Activated T-helper 1 cell treated with anti-CD3 and anti-CD28 coated beads, Interleukin-12 subunit alpha, Interleukin-12 subunit beta, Interleukin-2, Interleukin-4 antibody, amounts not matched to agents 30 ng/mL and 10 ng/mL and 1 ng/mL, durations not matched to agents 14 hours and 24 hours and 36 hours (primary cell): ENCODE results near the gene OSCAR. TPM values are rescaled to one million over a fixed set of nuclear protein-coding genes. Genes with fewer than 3 reads are reported as not detected.
A peak's percentile ranks its signal among the peaks of the same experiment; 100 is the strongest.
"Not testable (repeated sequence)": the region's sequence is repeated elsewhere in the genome, so short reads cannot be mapped to it uniquely, and the experiment has no call there.

Experiments
- DNase-seq: peaks from one replicate; pipeline ENCODE4 v3.0.0; 2021; ENCODE audit warnings: low spot score
- H3K27ac Mint-ChIP-seq: one replicate; pipeline ENCODE4 v1.8.0; 2021; ENCODE audit warnings: mild to moderate bottlenecking, mixed read lengths
- H3K27me3 Mint-ChIP-seq: one replicate; pipeline ENCODE4 v1.8.0; 2022; ENCODE audit warnings: mild to moderate bottlenecking, moderate library complexity, mixed read lengths; ENCODE audit not compliant: insufficient read depth
- H3K36me3 Mint-ChIP-seq: one replicate; pipeline ENCODE4 v1.8.0; 2021; ENCODE audit warnings: low read depth, mixed read lengths
- H3K4me1 Mint-ChIP-seq: one replicate; pipeline ENCODE4 v1.8.0; 2021; ENCODE audit warnings: low read depth, mixed read lengths
- H3K4me3 Mint-ChIP-seq: one replicate; pipeline ENCODE4 v1.8.0; 2021; ENCODE audit warnings: mild to moderate bottlenecking, moderate library complexity, mixed read lengths
- H3K9me3 Mint-ChIP-seq: one replicate; pipeline ENCODE4 v1.8.0; 2021; ENCODE audit warnings: mixed read lengths
- intact Hi-C: fragments of 100-400 bp; cut with micrococcal nuclease; formaldehyde crosslinking; loops from one replicate; pipeline ENCODE4 v1.15.1; 2024
- total RNA-seq: library from RNA; stranded (reverse); gene quantifications from 2 replicates; pipeline ENCODE4 v1.2.3, GENCODE V29; 2022

The OSCAR gene
- total RNA-seq, 1 donor from 2014 or later: not detected

DNA sequence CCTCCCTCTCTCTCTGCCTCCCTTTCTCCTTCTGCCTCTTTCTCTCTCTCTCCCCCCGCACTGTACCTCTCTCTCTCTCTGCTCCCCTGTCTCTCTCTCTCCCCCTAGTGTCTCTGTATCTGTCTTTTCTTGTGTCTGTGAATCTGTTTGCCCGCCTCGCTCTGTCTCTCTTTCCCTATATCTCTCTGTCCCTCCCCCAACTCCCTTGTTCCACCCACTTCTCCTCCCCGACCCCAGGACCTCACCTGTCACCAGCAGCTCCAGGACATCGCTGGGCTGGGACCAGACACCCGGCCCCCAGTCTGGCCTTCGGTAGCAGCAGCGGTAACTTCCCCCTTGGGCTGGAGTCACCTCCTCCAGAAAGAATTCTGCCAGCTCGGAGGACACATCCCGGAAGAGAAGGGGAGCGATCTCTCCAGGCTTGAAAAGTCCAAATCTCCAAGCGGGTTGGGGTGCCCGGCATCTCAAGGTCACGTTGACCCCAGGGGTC is 3.9 kb downstream of the OSCAR start:
- DNase-seq: no peak
- Mint-ChIP-seq H3K4me3 (peak overlapping the region; percentile 50), H3K27ac (peak overlapping the region; percentile 52), H3K9me3 (no peaks in the 10 kb centered on the region), H3K36me3 (peaks cover 2% of the 10 kb centered on the region), H3K27me3 (peaks cover 2% of the 10 kb centered on the region), H3K4me1 (peaks cover 12% of the 10 kb centered on the region)
- intact Hi-C loops: no loop called here

DNA sequence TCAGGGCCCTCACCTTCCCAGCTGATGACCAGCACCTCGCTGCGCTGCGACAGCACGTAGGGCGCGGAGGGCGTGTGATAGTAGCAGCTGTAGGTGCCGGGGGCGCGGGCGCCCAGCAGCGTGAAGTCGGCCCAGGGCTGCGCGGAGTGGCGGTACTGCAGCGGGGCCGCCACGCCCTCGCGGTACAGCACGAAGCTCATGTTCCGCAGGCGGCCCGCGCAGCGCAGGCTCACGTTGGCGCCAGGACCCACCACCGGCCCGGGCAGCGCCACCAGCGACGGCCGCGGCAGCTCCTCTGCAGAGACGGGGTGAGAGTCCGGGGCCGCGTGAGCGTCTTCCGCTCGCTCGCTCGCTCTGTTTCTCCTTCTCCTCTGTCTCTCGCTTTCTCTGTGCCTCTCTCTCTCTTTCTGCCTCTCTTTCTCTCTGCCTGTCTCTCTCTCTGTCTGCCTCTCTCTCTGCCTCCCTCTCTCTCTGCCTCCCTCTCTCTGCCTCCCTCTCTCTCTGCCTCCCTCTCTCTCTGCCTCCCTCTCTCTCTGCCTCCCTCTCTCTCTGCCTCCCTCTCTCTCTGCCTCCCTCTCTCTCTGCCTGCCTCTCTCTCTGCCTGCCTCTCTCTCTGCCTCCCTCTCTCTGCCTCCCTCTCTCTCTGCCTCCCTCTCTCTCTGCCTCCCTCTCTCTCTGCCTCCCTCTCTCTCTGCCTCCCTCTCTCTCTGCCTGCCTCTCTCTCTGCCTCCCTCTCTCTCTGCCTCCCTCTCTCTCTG is 4.6 kb downstream of the OSCAR start:
- peak overlapping the region; percentile 54 for H3K4me3 Mint-ChIP-seq
- H3K9me3 Mint-ChIP-seq, H3K36me3 Mint-ChIP-seq, DNase-seq, H3K4me1 Mint-ChIP-seq, intact Hi-C loops, H3K27me3 Mint-ChIP-seq: not testable (repeated sequence)
- H3K27ac Mint-ChIP-seq: peak overlapping the region; percentile 52

DNA sequence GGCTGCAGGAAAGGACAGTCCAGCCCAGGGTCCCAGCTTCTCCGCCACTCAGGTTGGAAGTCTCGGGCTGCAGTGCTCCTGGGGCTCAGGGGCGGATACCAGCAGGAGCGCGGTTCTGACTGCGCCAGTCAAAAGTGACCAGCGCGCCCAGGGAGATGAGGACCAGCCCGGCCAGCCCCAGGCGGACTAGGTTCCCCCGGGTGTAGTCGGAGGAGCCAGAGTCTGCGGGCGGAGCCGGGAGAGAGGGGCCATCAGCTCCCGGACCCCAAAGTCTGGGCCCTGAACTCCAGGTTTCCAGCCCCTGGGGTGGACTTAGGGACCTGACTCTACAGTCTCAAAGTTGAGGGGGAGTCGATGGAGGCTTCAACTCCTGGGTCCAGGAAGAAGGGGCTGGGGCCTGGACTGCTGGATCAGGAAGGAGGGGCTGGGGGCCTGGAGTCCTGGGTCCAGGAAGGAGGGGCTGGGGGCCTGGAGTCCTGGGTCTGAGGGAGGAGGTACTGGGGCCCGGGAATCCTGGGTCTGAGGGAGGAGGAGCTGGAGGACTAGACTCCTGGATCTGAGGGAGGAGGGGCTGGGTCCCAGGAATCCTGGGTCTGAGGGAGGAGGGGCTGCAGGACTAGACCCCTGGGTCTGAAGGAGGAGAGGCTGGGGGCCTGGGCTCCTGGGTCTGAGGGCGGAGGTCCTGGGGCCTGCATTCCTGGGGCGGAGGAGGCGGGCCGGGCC is 5.3 kb downstream of the OSCAR start:
- H3K4me1 Mint-ChIP-seq: peaks cover 7% of the 10 kb centered on the region
- H3K9me3 Mint-ChIP-seq: no peaks in the 10 kb centered on the region
- DNase-seq: no peak
- peaks cover 2% of the 10 kb centered on the region for H3K27me3 Mint-ChIP-seq
- H3K4me3 Mint-ChIP-seq: no peak overlapping the region
- no peak overlapping the region for H3K27ac Mint-ChIP-seq
- intact Hi-C loops: no loop called here
- H3K36me3 Mint-ChIP-seq: peaks cover 2% of the 10 kb centered on the region

DNA sequence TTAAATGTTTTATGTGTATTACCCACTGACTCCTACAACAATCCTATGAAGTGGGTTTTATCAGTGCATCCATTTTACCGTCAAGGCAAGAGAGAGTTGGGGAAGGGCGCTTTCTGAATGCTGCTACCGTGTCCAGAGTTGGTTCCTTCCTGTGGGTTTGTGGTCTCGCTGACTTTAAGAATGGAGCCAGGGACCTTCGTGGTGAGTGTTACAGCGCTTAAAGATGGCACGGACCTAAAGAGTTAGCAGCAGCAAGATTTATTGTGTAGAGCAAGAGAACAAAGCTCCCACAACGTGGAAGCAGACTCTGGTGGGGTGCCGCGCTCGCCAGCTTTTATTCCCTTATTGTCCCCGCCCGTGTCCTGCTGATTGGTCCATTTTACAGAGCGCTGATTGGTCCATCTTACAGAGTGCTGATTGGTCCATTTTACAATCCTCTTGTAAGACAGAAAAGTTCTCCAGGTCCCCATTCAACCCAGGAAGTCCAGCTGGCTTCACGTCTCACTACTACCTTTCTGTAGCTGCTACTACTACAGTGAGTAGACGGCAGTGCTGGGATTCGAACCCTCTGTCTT is 6.1 kb downstream of the OSCAR start:
- Mint-ChIP-seq H3K27me3 (peaks cover 2% of the 10 kb centered on the region), H3K9me3 (no peaks in the 10 kb centered on the region), H3K36me3 (peaks cover 2% of the 10 kb centered on the region), H3K4me1 (peaks cover 7% of the 10 kb centered on the region), H3K4me3 (no peak overlapping the region), H3K27ac (no peak overlapping the region)
- intact Hi-C loops: no loop called here
- DNase-seq: no peak

DNA sequence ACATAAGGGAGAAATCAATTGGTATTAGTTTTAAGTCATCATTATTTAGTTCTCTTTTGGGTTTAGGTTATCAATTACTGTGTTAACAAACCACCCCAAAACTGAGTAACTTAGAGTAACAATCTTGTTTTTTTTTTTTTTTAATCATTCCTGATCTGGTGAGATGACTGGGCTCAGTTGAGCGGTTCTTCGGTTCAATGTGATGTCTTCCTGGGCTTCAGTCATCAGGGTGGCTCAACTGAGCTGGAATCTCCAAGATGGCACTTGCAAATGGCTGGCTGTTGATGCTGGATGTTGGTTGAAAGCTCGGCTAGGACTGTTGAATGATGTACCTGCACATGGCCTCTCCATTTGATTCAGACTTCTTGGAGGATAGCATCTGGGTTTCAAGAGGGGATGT is 16.2 kb downstream of the OSCAR start:
- Mint-ChIP-seq H3K27ac (peak overlapping the region; percentile 18), H3K4me1 (no peaks in the 10 kb centered on the region), H3K27me3 (peaks cover 2% of the 10 kb centered on the region), H3K36me3 (no peaks in the 10 kb centered on the region), H3K9me3 (peaks cover 9% of the 10 kb centered on the region), H3K4me3 (no peak overlapping the region)
- DNase-seq: no peak
- intact Hi-C loops: no loop called here

DNA sequence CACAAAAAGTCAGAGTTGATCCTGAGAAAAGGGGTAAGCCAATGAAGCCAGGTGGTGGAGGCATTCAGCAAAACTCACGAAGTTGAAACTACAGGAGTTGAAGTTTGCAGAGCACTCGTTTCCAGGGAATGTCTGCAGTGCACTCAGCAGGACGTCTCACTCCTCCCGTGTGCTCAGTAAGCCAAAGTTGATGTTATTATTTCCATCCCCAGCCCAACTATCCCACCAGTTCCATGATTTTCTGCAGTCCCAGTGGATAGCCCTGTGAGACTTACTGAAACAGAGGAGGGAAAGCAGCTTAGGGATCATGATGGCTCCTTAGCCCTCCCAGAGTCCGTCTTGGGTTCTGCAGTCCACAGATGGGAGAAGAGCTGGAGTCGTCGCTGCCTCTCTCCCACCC is 19.6 kb downstream of the OSCAR start, which contains the start of gene TARM1:
TSS of gene TARM1 (minus strand) at position 334 of the 400 bp plus-strand sequence. CDS start at position 309, 25 bp downstream.
- Mint-ChIP-seq H3K27ac (no peak within 1 kb of the TSS), H3K4me3 (no peak within 1 kb of the TSS), H3K9me3 (peaks cover 9% of the 10 kb centered on the region), H3K4me1 (no peaks in the 10 kb centered on the region), H3K36me3 (no peaks in the 10 kb centered on the region), H3K27me3 (no peaks in the 10 kb centered on the region)
- intact Hi-C loops: no loop called here
- no peak for DNase-seq

DNA sequence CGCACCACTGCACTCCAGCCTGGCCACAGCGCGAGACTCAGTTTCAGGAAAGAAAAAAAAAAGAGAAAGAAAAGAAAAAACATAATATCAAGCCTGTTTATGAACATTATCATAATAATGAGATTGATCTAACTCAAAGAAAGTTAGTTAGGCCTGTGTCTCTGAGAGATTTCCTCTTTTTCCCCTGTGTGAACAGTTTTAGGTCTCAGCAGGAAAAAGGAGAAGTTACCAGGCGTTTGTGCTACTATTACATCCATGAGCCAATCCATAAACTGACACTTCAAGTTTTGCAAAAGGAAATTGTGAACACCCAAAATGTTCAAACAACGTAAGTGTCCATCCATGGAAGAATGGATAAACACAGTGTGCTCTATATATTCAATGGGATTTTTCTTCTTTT is 23.3 kb downstream of the OSCAR start:
- Mint-ChIP-seq H3K27ac (no peak overlapping the region), H3K4me3 (no peak overlapping the region), H3K36me3 (no peaks in the 10 kb centered on the region), H3K4me1 (no peaks in the 10 kb centered on the region), H3K9me3 (peaks cover 4% of the 10 kb centered on the region), H3K27me3 (no peaks in the 10 kb centered on the region)
- intact Hi-C loops: no loop called here
- no peak for DNase-seq

DNA sequence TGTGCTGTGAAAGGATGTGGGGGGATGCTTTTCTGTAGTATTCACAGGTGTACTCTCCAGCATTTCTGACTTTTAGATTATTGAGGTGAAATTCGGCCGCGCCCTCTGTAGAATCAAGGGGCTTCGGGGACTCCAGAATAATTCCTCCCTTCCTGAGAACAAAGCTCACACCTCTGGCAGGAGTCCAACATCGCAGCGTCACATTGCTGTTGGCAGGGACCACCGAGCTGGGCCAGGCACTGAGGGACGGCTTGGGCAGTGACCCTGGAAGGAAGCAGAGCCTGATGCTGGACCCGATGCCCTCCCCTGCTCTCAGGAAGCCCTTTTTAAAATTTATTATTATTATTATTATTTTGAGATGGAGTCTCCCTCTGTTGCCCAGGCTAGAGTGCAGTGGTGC is 25.8 kb downstream of the OSCAR start:
- H3K36me3 Mint-ChIP-seq: no peaks in the 10 kb centered on the region
- no peak overlapping the region for H3K4me3 Mint-ChIP-seq
- H3K27ac Mint-ChIP-seq: no peak overlapping the region
- no peak for DNase-seq
- no peaks in the 10 kb centered on the region for H3K27me3 Mint-ChIP-seq
- H3K9me3 Mint-ChIP-seq: no peaks in the 10 kb centered on the region
- H3K4me1 Mint-ChIP-seq: no peaks in the 10 kb centered on the region
- intact Hi-C loops: no loop called here

DNA sequence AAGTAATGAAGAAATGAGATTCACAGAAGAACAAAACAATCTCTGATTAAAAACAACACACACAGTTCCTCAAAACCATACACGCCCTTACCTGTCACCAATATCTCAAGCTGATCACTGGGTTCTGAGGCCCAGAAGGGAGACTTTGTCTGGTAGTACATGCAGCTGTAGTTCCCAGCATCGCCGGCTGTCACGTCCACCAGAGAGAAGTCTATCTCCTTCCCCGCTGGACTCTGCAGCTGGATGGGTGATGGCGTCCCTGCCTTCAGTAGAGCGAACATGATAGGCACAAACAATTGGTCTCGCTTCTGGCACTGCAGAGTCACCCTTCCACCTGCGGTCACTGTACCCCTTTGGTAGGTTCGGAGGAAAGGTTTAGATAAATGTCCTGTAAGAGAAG is 26.8 kb downstream of the OSCAR start:
- no peaks in the 10 kb centered on the region for H3K27me3 Mint-ChIP-seq
- no peaks in the 10 kb centered on the region for H3K4me1 Mint-ChIP-seq

DNA sequence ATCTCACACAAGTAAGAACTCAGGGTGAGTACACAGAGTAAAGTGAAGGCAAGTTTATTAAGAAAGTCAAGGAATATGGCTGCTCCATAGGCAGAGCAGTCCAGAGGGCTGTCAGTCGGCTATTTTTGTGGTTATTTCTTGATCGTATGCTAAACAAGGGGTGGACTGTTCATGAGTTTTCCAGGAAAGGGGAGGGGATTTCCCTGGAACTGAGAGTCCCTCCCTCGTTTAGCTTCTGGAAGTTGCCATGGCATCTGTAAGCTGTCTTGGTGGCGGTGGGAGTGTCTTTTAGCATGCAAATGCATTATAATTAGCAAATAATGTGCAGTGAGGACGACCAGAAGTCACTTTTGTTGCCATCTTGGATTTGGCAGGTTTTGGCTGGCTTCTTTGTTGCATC is 31.1 kb downstream of the OSCAR start:
- Mint-ChIP-seq H3K27ac (no peak overlapping the region), H3K27me3 (no peaks in the 10 kb centered on the region), H3K36me3 (no peaks in the 10 kb centered on the region), H3K4me3 (no peak overlapping the region), H3K4me1 (no peaks in the 10 kb centered on the region), H3K9me3 (no peaks in the 10 kb centered on the region)
- DNase-seq: no peak
- intact Hi-C loops: no loop called here

More for the DNA sequence above, 26.8 kb downstream of the OSCAR start:
- Mint-ChIP-seq H3K4me3 (no peak overlapping the region), H3K9me3 (no peaks in the 10 kb centered on the region), H3K36me3 (no peaks in the 10 kb centered on the region), H3K27ac (no peak overlapping the region)
- intact Hi-C loops: no loop called here
- no peak for DNase-seq

DNA sequence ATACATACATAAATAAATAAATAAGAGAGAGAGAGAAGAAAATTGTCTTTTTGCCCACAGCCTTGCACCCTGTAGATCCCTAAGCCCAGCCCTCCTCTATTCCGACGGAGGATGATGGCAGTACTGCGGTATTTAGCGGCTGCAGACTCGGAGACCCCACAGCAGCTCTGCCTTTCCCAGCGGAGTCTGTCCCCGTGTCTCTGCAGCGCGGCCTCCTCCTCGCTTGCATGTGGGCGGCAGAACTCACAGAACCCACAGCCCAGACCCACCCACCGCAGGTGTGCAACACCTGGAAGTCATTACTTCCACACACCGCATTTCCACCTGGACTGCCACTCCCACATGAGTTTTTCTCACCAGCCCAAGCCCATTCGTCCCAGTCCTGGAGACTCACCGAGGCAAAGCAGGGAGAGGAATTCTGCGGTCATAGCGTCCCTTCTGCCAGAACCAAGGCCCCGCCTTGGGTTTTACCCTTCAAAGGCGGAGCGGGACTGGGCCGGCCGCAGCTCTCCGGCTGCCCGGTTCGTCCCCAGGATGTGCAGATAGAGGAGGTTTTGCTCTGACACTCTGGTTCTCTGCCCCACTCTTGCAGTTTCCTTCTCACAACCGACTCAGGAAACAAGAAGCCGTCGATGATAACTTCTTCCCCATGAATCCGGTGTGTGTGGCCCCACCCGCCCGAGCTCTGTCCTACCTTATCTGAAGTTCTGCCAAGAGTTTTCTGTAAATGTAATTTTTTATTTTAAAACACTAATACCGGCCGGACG is 37.1 kb downstream of the OSCAR start, which contains the start of gene VSTM1:
TSS of gene VSTM1 (minus strand) at position 548 of the 767 bp plus-strand sequence. CDS start at position 428, 120 bp downstream.
- intact Hi-C loops: no loop called here
- Mint-ChIP-seq H3K27me3 (peaks cover 5% of the 10 kb centered on the region), H3K27ac (no peak within 1 kb of the TSS), H3K9me3 (no peaks in the 10 kb centered on the region), H3K4me1 (no peaks in the 10 kb centered on the region), H3K36me3 (no peaks in the 10 kb centered on the region), H3K4me3 (no peak within 1 kb of the TSS)
- DNase-seq: no peak

DNA sequence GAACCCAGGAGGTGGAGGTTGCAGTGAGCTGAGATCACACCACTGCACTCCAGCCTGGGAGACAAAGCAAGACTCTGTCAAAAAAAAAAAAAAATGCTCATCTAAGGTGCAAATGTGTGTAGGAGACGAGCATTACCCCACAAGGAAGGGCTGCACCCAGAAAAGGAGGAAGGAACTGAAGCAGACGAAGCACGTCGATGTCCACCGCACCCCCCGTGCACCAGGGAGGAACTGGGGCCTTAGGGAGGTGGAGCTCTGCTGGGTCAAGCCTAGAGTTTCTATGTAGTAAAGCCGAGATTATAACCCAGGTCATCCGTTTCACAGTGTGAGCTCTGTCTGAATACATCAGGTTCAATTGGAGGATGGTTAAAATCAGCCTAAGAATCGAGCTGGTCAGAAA is 38.0 kb downstream of the OSCAR start:
- Mint-ChIP-seq H3K27ac (no peak overlapping the region), H3K4me1 (no peaks in the 10 kb centered on the region), H3K4me3 (no peak overlapping the region), H3K36me3 (no peaks in the 10 kb centered on the region), H3K9me3 (no peaks in the 10 kb centered on the region), H3K27me3 (peaks cover 5% of the 10 kb centered on the region)
- no peak for DNase-seq
- intact Hi-C loops: no loop called here
